GM13977 (cell line): ENCODE measurements around the gene SLC34A2.

Experiments
- DNase-seq: peaks from one replicate; pipeline ENCODE4 v3.0.0; 2012; ENCODE audit warnings: low spot score
- in situ Hi-C: fragments of 300-500 bp; cut with MboI; formaldehyde crosslinking; loops from one replicate; pipeline ENCODE4 v1.12.0; 2022; ENCODE audit warnings: low sequenced_read_pairs, low pct_unique_long_range_greater_than_20kb, mixed read lengths, inconsistent platforms; ENCODE audit not compliant: unreplicated experiment
- TF ChIP-seq, protein P1 (sequence below): IDR thresholded peaks from 2 replicates; pipeline ENCODE4 v1.5.1; 2012; ENCODE audit warnings: mild to moderate bottlenecking, control low read depth; ENCODE audit not compliant: insufficient read depth; ENCODE audit errors: extremely low read depth, missing control alignments

SLC34A2 gene

DNA sequence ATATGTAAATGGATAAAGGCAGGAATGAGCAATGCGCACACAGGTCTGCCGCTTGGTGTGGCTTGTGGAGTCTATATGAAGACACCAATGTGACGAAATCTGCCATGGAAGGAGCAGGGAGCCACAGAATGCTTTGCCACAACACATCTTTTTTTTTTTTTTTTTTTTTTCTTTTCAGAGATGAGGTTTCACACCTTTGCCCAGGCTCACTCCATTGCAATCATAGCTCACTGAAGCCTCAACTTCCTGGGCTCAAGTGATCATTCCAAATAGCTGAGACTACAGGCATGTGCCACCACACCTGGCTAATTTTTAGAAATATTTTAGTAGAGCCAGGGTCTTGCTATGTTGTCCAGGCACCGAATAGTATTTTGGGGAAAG lies 17.4 kb upstream of the SLC34A2 start:
- TF ChIP-seq, protein P1, sequence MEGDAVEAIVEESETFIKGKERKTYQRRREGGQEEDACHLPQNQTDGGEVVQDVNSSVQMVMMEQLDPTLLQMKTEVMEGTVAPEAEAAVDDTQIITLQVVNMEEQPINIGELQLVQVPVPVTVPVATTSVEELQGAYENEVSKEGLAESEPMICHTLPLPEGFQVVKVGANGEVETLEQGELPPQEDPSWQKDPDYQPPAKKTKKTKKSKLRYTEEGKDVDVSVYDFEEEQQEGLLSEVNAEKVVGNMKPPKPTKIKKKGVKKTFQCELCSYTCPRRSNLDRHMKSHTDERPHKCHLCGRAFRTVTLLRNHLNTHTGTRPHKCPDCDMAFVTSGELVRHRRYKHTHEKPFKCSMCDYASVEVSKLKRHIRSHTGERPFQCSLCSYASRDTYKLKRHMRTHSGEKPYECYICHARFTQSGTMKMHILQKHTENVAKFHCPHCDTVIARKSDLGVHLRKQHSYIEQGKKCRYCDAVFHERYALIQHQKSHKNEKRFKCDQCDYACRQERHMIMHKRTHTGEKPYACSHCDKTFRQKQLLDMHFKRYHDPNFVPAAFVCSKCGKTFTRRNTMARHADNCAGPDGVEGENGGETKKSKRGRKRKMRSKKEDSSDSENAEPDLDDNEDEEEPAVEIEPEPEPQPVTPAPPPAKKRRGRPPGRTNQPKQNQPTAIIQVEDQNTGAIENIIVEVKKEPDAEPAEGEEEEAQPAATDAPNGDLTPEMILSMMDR = no peak
- DNase-seq = no peak
- in situ Hi-C loops = no loop called here

DNA sequence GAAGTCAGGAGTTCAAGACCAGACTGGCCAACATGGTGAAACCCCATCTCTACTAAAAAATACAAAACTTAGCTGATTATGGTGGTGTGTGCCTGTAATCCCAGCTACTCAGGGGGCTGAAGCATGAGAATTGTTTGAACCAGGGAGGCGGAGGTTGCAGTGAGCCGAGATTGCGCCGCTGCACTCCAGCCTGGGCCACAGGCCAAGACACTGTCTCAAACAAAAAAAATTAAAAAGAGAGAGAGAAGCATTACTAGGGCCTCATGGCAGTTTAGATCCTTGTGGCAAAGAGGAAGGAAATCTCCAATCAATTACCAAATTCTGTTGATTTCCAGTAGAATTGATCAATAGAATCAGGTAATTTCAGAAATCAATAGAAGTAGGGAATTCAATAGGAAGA lies 16.8 kb upstream of the SLC34A2 start:
- DNase-seq = no peak
- TF ChIP-seq, protein P1 = no peak
- in situ Hi-C loops = no loop called here

DNA sequence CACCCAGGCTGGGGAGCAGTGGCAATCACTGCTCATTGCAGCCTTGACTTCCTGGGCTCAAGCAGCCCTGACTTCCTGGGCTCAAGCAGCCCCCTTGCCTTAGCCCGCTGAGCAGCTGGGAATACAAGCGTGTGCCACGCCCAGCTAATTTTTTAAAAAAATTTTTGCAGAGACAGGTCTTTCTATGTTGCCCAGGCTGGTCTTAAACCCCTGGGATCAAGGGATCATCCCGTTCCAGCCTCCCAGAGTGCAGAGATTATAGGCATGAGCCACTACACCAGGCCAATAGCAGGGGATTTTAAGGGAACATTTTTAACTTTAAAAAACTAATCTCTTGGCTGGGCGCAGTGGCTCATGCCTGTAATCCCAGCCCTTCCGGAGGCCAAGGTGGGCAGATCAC lies 5.3 kb upstream of the SLC34A2 start:
- TF ChIP-seq, protein P1 = no peak
- DNase-seq = no peak
- in situ Hi-C loops = no loop called here

DNA sequence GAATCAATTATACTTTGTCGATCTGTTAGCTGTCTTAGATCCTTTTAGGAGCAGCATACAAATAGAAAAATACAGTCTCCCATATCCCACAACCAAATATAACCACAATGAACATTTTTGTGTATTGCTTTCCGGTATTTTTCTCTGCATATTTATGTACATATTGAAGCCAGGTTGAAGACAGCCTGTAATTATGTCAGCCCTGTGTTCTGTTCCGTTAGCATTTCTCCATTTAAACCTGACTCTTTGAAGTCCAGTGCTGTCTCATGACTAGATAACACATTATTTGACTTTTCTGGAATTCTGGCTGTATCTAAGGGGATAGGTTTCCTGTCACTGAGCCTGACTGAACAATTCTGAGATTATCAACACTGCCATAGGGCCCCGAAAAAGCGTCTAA lies 4.0 kb upstream of the SLC34A2 start:
- in situ Hi-C loops = no loop called here
- TF ChIP-seq, protein P1 = no peak
- no peak for DNase-seq

DNA sequence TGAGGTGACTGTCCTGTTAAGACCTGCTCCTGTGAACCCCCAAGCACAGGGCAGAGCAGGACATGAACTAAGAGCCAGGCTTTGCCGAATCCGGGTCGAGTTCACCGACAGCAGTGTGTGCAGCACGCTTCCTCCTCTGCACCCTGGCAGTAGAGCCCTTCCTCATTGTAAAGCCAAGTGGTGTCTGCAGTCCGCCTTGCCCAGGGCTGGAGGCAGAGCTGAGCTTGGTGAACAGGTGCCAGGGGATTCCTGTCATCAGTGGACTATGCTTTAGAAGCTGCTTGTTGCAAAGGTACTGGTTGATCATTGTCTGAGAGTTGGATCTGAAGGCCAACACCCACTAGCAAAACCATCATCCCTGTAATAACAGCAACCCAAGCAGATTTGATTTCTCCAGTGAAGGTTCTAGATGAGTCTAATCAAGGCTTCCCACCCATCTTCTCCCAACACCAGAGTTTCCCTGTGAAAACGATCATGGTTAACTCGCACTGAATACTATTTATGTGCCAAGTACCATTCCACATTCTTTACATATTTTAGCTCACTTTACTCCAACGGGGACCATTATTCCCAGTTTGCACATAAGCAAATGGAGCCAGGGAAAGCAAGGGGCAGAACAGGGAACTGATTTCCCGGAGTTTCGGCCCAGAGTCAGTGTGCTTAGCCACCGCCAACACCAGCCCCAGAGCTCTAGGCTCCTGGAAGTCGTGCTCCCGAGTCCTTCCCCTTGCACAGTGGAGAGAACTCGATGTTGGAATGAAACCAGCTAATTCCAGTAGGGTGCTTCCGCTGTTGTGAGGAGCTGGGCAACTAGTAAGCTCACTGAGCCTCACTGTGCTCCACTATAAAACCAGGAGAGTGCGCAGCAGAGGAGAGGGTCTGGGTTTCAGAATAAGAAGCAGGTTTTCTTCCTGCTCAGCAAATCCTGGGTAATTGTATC lies 1.4 kb upstream of the SLC34A2 start:
- DNase-seq = no peak
- in situ Hi-C loops = no loop called here
- TF ChIP-seq, protein P1 = no peak

DNA sequence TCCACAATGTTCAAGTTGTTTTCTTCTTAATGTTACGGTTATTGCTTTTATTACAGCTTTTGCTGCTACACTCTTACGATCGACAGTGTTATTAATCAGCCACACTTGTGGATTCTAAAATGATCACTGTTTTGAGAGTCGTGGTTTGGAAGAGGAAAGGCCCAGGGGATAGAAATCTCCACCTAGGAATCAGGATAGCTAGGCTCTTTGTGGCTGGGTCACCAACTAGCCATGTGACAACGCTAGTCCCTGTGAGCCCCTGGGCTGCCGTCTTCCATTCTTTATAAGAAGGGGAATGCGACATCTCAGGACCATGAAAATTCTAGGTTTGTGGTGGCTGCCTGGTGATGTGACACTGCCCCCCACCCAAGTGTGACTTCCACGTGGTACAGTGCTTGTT lies 380 bp downstream of the SLC34A2 start:
- in situ Hi-C loops = no loop called here
- TF ChIP-seq, protein P1 = no peak
- no peak for DNase-seq
